Ovary (tissue), 3 donors: Measurements from ENCODE around the gene OR2A14.
"Not testable (repeated sequence)": the region's sequence is repeated elsewhere in the genome, so short reads cannot be mapped to it uniquely, and the experiment has no call there.

Source experiments
- POLR2A ChIP-seq: fragments of 450-650 bp; IDR thresholded peaks from one replicate; pipeline ENCODE4 v1.6.1; 2017; ENCODE audit warnings: antibody characterized with exemption, mild to moderate bottlenecking, moderate library complexity
- TF ChIP-seq, protein P1 (sequence below), 3 donors: fragments of 450-650 bp in 2 of 3; fragments of 200-600 bp in 1 of 3; IDR thresholded peaks; one replicate each; pipeline versions ENCODE4 v1.5.1 to v1.8.0; 2016 to 2022; ENCODE audit warnings: antibody characterized with exemption in 3 of 3, mild to moderate bottlenecking in 1 of 3
- donor health status: DM: no; HTN: no; CAD: no.

DNA sequence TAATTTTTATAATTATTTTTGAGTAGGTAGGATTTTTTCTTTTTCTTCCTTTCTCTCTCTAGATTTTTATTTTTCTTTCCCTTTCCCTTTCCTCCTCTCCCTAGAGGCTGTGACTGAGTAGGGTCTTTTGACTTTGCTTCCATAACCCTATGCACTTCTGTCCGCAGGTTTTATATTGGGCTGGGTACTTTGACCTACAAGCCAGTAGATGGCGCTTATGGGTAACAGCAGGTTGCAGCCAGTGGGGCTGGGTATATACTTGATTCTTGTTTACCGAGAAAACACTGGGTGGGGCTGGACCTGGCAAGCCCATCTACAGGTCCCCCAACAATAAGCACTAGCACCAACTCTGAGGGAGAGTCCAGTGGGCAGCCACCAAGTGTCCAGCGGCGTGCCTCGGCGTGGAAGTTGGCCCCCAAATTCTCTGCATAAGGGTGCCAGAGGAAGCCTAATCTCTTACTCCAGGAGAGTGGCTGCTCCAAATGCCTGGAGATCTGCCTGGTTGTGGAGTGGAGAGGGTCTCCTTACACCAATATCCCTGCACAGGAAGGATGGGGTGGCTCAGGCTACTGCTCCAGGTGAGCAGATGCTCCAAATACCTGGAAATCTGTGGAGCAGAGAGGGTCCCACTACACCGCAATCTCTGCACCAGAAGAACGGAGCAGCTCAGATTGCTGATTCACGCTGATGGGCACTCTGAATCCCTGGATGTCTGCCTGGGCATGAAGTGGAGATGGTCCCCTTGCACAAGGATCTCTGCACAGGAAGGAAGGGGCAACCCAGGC lies 55.6 kb downstream of the OR2A14 start:
- TF ChIP-seq, protein P1, sequence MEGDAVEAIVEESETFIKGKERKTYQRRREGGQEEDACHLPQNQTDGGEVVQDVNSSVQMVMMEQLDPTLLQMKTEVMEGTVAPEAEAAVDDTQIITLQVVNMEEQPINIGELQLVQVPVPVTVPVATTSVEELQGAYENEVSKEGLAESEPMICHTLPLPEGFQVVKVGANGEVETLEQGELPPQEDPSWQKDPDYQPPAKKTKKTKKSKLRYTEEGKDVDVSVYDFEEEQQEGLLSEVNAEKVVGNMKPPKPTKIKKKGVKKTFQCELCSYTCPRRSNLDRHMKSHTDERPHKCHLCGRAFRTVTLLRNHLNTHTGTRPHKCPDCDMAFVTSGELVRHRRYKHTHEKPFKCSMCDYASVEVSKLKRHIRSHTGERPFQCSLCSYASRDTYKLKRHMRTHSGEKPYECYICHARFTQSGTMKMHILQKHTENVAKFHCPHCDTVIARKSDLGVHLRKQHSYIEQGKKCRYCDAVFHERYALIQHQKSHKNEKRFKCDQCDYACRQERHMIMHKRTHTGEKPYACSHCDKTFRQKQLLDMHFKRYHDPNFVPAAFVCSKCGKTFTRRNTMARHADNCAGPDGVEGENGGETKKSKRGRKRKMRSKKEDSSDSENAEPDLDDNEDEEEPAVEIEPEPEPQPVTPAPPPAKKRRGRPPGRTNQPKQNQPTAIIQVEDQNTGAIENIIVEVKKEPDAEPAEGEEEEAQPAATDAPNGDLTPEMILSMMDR (IDR thresholded peaks at IDR 0.05): peak in 2 of 3 donors; percentile 16 to 17
- not testable (repeated sequence) for TF ChIP-seq POLR2A
